GM23338 (cell line): ENCODE measurements around the gene BNIPL. TPM values are rescaled to one million over a fixed set of nuclear protein-coding genes. Genes with fewer than 3 reads are reported as not detected.

Source experiments
- ATAC-seq: fragments of 200-7000 bp; cut with Tn5 transposase; 3 replicates; pipeline ENCODE4 v1.9.1; 2020
- DNase-seq: peaks from one replicate; pipeline ENCODE4 v3.0.0-alpha.2; 2015; ENCODE audit warnings: low spot score
- H2AFZ ChIP-seq: fragments of 200-600 bp; sonication (generic); 2 replicates; pipeline ENCODE4 v1.8.0; 2016; ENCODE audit warnings: antibody characterized with exemption, mild to moderate bottlenecking, moderate library complexity
- H3F3A ChIP-seq: fragments of 200-600 bp; sonication (generic); replicated peaks from 2 replicates; pipeline ENCODE4 v1.8.0; 2017; ENCODE audit warnings: antibody characterized with exemption, mixed run types, low read depth
- H3K27ac ChIP-seq: fragments of 200-600 bp; sonication (generic); 2 replicates; pipeline ENCODE4 v1.6.1; 2016; ENCODE audit warnings: low read depth
- H3K27me3 ChIP-seq: fragments of 200-600 bp; sonication (generic); 2 replicates; pipeline ENCODE4 v1.8.0; 2016; ENCODE audit warnings: mild to moderate bottlenecking, mixed run types, moderate library complexity; ENCODE audit not compliant: insufficient read depth
- H3K36me3 ChIP-seq: fragments of 200-600 bp; sonication (generic); 2 replicates; pipeline ENCODE4 v1.8.0; 2016; ENCODE audit warnings: mild to moderate bottlenecking; ENCODE audit not compliant: insufficient read depth
- H3K4me1 ChIP-seq: fragments of 200-600 bp; sonication (generic); 2 replicates; pipeline ENCODE4 v1.8.0; 2016; ENCODE audit warnings: mild to moderate bottlenecking, moderate library complexity; ENCODE audit not compliant: insufficient read depth
- H3K4me2 ChIP-seq: fragments of 200-600 bp; sonication (generic); 2 replicates; pipeline ENCODE4 v1.7.1; 2017; ENCODE audit warnings: mixed run types
- H3K4me3 ChIP-seq: fragments of 200-600 bp; sonication (generic); 2 replicates; pipeline ENCODE4 v1.6.1; 2016; ENCODE audit warnings: mixed run types
- H3K79me2 ChIP-seq: fragments of 200-600 bp; sonication (generic); replicated peaks from 2 replicates; pipeline ENCODE4 v1.8.0; 2017; ENCODE audit warnings: mild to moderate bottlenecking; ENCODE audit not compliant: insufficient read depth
- H3K9me2 ChIP-seq: fragments of 200-600 bp; sonication (generic); 2 replicates; pipeline ENCODE4 v1.8.0; 2017; ENCODE audit not compliant: insufficient read depth
- H4K20me1 ChIP-seq: fragments of 200-600 bp; sonication (generic); replicated peaks from 2 replicates; pipeline ENCODE4 v1.8.0; 2017; ENCODE audit warnings: mild to moderate bottlenecking; ENCODE audit not compliant: insufficient read depth
- H3K27ac Mint-ChIP-seq: 2 replicates; pipeline ENCODE4 v1.8.0; 2020; ENCODE audit warnings: inconsistent platforms, mild to moderate bottlenecking, moderate library complexity, mixed read lengths
- H3K27me3 Mint-ChIP-seq: 3 replicates; pipeline ENCODE4 v1.8.0; 2022; ENCODE audit warnings: low read depth, mild to moderate bottlenecking, moderate library complexity, mixed read lengths, inconsistent platforms; ENCODE audit not compliant: insufficient read depth, poor library complexity
- H3K36me3 Mint-ChIP-seq: 3 replicates; pipeline ENCODE4 v1.8.0; 2021; ENCODE audit warnings: low read depth, mild to moderate bottlenecking, inconsistent platforms, moderate library complexity, mixed read lengths
- H3K4me1 Mint-ChIP-seq: 3 replicates; pipeline ENCODE4 v1.8.0; 2020; ENCODE audit warnings: mild to moderate bottlenecking, inconsistent platforms, mixed read lengths
- H3K4me3 Mint-ChIP-seq: 3 replicates; pipeline ENCODE4 v1.8.0; 2021; ENCODE audit warnings: moderate library complexity, mild to moderate bottlenecking, inconsistent platforms, mixed read lengths
- H3K9me3 Mint-ChIP-seq: 3 replicates; pipeline ENCODE4 v1.8.0; 2020; ENCODE audit warnings: moderate library complexity, mild to moderate bottlenecking, inconsistent platforms, mixed read lengths
- CTCF ChIP-seq, 2 experiments: fragments of 200-600 bp in 1 of 2; sonication (generic) in 1 of 2; conservative IDR thresholded peaks; 2 replicates each; pipeline versions ENCODE4 v1.5.1 to v1.6.1; 2016 to 2017; ENCODE audit warnings: antibody characterized with exemption in 2 of 2, low read depth in 2 of 2, mild to moderate bottlenecking in 2 of 2, moderate library complexity in 1 of 2
- EZH2phosphoT487 ChIP-seq: fragments of 200-600 bp; sonication (generic); IDR thresholded peaks from one replicate; pipeline ENCODE4 v1.8.1; 2018; ENCODE audit warnings: antibody characterized with exemption; ENCODE audit not compliant: unreplicated experiment
- JUNB ChIP-seq: IDR thresholded peaks from one replicate; pipeline ENCODE4 v1.6.1; 2016; ENCODE audit warnings: antibody characterized with exemption; ENCODE audit not compliant: unreplicated experiment
- STAT1 ChIP-seq: IDR thresholded peaks from one replicate; pipeline ENCODE4 v1.6.1; 2016; ENCODE audit warnings: antibody characterized with exemption; ENCODE audit not compliant: unreplicated experiment
- ZNF331 ChIP-seq: fragments of 250-450 bp; sonication (Bioruptor Pico); IDR thresholded peaks from 2 replicates; pipeline ENCODE4 v1.5.0; 2020; ENCODE audit warnings: low read depth, mild to moderate bottlenecking, moderate library complexity
- polyA plus RNA-seq: library from polyadenylated mRNA; unstranded; fragments of >200 nt; fragmentation: Nextera tagmentation; extraction: Ambion mirVana; gene quantifications from 2 replicates; pipeline ENCODE4 v1.2.1, GENCODE V29; 2016
- total RNA-seq: library from RNA; depleted of rRNA; stranded (reverse); fragments of >200 nt; shearing (Covaris generic); gene quantifications from 2 replicates; pipeline ENCODE4 v1.2.3, GENCODE V29; 2014
- TF ChIP-seq, protein P1 (sequence below): IDR thresholded peaks from one replicate; pipeline ENCODE4 v1.6.1; 2018; ENCODE audit warnings: antibody characterized with exemption; ENCODE audit not compliant: unreplicated experiment
- TF ChIP-seq, protein P2 (sequence below): IDR thresholded peaks from 2 replicates; pipeline ENCODE4 v1.6.1; 2016; ENCODE audit warnings: antibody characterized with exemption

BNIPL gene
- total and polyA plus RNA-seq, 2 experiments from 2014 or later: 0.91 to 1.2 TPM

DNA sequence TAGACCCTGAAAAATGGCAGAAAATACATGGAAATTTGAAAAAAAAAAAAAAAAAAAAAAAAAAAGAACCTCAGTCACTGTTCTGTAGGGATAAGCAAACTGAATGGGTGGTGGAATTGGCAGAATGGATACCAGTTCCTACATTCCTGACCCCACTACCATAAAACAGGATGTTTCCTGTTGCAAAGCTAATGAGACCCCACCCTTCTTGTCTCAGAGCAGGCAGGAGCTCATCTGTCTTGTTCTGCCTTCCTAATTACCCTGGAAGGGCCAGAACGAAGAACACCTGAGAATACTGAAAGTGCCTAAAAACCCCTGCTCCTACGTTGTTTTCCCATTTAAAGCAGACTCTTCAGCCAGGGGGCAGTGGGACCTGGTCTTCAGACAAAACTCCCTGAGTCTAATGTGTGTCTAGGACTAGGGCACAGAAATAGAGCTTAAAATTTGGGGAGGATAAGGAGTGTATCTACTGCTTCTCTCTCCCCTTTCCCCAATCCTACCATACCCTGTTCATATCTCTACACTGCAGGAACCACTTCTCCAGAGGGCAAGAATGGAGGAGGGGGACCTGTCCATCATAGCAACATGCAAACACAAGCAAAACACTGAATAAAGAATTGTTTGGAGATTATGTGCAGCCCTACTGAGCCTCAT, 15.1 kb downstream of the BNIPL start (continued):
- TF ChIP-seq, protein P1, sequence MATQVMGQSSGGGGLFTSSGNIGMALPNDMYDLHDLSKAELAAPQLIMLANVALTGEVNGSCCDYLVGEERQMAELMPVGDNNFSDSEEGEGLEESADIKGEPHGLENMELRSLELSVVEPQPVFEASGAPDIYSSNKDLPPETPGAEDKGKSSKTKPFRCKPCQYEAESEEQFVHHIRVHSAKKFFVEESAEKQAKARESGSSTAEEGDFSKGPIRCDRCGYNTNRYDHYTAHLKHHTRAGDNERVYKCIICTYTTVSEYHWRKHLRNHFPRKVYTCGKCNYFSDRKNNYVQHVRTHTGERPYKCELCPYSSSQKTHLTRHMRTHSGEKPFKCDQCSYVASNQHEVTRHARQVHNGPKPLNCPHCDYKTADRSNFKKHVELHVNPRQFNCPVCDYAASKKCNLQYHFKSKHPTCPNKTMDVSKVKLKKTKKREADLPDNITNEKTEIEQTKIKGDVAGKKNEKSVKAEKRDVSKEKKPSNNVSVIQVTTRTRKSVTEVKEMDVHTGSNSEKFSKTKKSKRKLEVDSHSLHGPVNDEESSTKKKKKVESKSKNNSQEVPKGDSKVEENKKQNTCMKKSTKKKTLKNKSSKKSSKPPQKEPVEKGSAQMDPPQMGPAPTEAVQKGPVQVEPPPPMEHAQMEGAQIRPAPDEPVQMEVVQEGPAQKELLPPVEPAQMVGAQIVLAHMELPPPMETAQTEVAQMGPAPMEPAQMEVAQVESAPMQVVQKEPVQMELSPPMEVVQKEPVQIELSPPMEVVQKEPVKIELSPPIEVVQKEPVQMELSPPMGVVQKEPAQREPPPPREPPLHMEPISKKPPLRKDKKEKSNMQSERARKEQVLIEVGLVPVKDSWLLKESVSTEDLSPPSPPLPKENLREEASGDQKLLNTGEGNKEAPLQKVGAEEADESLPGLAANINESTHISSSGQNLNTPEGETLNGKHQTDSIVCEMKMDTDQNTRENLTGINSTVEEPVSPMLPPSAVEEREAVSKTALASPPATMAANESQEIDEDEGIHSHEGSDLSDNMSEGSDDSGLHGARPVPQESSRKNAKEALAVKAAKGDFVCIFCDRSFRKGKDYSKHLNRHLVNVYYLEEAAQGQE: no peak
- no peak for TF ChIP-seq STAT1
- TF ChIP-seq, protein P2, sequence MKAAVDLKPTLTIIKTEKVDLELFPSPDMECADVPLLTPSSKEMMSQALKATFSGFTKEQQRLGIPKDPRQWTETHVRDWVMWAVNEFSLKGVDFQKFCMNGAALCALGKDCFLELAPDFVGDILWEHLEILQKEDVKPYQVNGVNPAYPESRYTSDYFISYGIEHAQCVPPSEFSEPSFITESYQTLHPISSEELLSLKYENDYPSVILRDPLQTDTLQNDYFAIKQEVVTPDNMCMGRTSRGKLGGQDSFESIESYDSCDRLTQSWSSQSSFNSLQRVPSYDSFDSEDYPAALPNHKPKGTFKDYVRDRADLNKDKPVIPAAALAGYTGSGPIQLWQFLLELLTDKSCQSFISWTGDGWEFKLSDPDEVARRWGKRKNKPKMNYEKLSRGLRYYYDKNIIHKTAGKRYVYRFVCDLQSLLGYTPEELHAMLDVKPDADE: no peak
- TF ChIP-seq JUNB: no peak
- no peak for TF ChIP-seq EZH2phosphoT487
- no peak for TF ChIP-seq ZNF331 (CRISPR knock-in tag)

DNA sequence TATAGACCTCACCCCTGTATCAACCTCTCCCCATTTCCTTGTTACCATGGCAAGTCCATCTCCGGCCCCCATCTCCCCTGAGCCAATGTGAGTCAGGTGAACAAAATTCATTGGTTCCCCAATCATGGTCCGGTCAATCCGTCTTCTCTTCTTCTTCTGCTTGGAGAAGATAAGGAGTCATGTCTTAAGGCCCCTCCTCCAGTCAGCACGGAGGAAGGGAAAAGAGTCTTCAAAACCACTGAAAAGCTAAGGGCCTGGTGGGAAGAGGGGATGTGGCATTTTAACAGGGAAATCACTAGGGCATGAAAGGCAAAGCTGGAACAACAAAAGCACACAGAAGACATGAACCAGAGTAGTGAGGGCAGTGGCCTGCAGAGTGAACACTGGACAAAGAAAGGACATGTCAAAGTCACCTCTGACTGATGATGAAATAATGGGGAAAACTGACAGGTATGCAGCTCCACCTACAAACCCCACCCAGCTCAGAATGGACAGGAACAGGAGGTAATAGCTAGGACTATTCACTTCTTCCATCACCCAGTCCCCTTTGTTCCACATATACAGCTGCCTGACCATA, 18.7 kb downstream of the BNIPL start:
- DNase-seq: no peak
- peaks cover 68% of the 10 kb centered on the region for H3K36me3 Mint-ChIP-seq
- Histone ChIP-seq H3F3A (peaks cover 28% of the 10 kb centered on the region; the same call in 1 of the 2 replicates), H3K36me3 (peaks cover 48% of the 10 kb centered on the region), H3K27ac (no peak overlapping the region), H3K9me2 (no peaks in the 10 kb centered on the region), H3K4me3 (no peak overlapping the region), H3K4me2 (no peak overlapping the region), H4K20me1 (peaks cover 30% of the 10 kb centered on the region), H3K4me1 (peaks cover 15% of the 10 kb centered on the region; the same call in 1 of the 2 replicates), H2AFZ (no peak overlapping the region), H3K79me2 (peaks cover 45% of the 10 kb centered on the region), H3K27me3 (no peaks in the 10 kb centered on the region)
- H3K4me3 Mint-ChIP-seq: no peak overlapping the region; the same call in 2 of the 3 replicates
- no peaks in the 10 kb centered on the region; the same call in 2 of the 3 replicates for H3K9me3 Mint-ChIP-seq
- peaks cover 24% of the 10 kb centered on the region for H3K4me1 Mint-ChIP-seq
- no peak overlapping the region for H3K27ac Mint-ChIP-seq
- H3K27me3 Mint-ChIP-seq: peaks cover 14% of the 10 kb centered on the region
- ATAC-seq: no peak
- TF ChIP-seq JUNB: no peak
- TF ChIP-seq, protein P1: no peak
- TF ChIP-seq STAT1: no peak
- no peak for TF ChIP-seq CTCF (conservative IDR thresholded peaks at IDR 0.05; ENCODE audit: low read depth in 2 of 2)
